Stomach (tissue), 9 donors: ENCODE measurements around the gene RNF128. TPM values are rescaled to one million over a fixed set of nuclear protein-coding genes. Genes with fewer than 3 reads are reported as not detected.

Experiments
- DNase-seq, 2 donors: peaks; one replicate each; pipeline versions ENCODE4 v3.0.0 to v3.0.0-alpha.2; 2013 to 2019
- H3K27ac ChIP-seq, 5 donors: fragments of 200-600 bp in 4 of 5; sonication (generic) in 4 of 5; one replicate each; pipeline ENCODE4 v1.5.1; 2013 to 2019; ENCODE audit warnings: mild to moderate bottlenecking in 1 of 5, moderate library complexity in 1 of 5
- H3K27me3 ChIP-seq, 3 donors: fragments of 200-600 bp; sonication (generic); one replicate each; pipeline ENCODE4 v1.5.1; 2017 to 2019; ENCODE audit warnings: mixed run types in 1 of 3
- H3K36me3 ChIP-seq, 4 donors: fragments of 200-600 bp; sonication (generic); 1 replicate in 3 of 4; 2 replicates in 1 of 4; pipeline ENCODE4 v1.5.1; 2016 to 2019
- H3K4me1 ChIP-seq, 4 donors: fragments of 200-600 bp; sonication (generic); one replicate each; pipeline ENCODE4 v1.5.1; 2016 to 2019
- H3K4me3 ChIP-seq, 4 donors: fragments of 200-600 bp; sonication (generic) in 3 of 4; one replicate each; pipeline ENCODE4 v1.5.1; 2016 to 2019; ENCODE audit warnings: mild to moderate bottlenecking in 1 of 4
- H3K9me3 ChIP-seq, 4 donors: fragments of 200-600 bp; sonication (generic); one replicate each; pipeline ENCODE4 v1.5.1; 2016 to 2019
- CTCF ChIP-seq, 7 experiments: fragments of 450-650 bp in 4 of 7; fragments of 200-600 bp in 3 of 7; sonication (generic) in 3 of 7; IDR thresholded peaks; one replicate each; pipeline ENCODE4 v1.5.1; 2016 to 2019; ENCODE audit warnings: antibody characterized with exemption in 7 of 7, control low read depth in 2 of 7, mild to moderate bottlenecking in 1 of 7
- EP300 ChIP-seq: sonication (generic); formaldehyde crosslinking; IDR thresholded peaks from one replicate; pipeline ENCODE4 v1.6.1; 2017; ENCODE audit warnings: antibody characterized with exemption
- POLR2A ChIP-seq, 4 donors: fragments of 450-650 bp; IDR thresholded peaks; one replicate each; pipeline ENCODE4 v1.6.1; 2016; ENCODE audit warnings: antibody characterized with exemption in 4 of 4, control low read depth in 2 of 4, mild to moderate bottlenecking in 1 of 4, moderate library complexity in 1 of 4
- POLR2AphosphoS5 ChIP-seq, 3 donors: sonication (generic); formaldehyde crosslinking; IDR thresholded peaks; one replicate each; pipeline ENCODE4 v1.6.1; 2016; ENCODE audit warnings: antibody characterized with exemption in 3 of 3
- WGBS, 5 donors: extraction: QIAGEN DNeasy Blood & Tissue Kit in 3 of 5; methylation state at CpG; one replicate each; pipeline versions ENCODE4 v1.1.5 to v1.1.7; 2013 to 2018; 5-methylcytosine and 5-hydroxymethylcytosine counted together
- intact Hi-C: fragments of 100-400 bp; cut with DNase I; formaldehyde crosslinking; loops from one replicate; pipeline ENCODE4 v1.15.1; 2023; ENCODE audit warnings: low total_unique reads
- polyA plus RNA-seq, 3 donors: library from polyadenylated mRNA; stranded (reverse); fragments of 200-250 nt; gene quantifications; one replicate each; pipeline ENCODE4 v1.2.3, GENCODE V29; 2013
- total RNA-seq, 5 donors: library from RNA; depleted of rRNA; stranded (reverse); fragments of >200 nt; gene quantifications; one replicate each; pipeline versions ENCODE4 v1.1.0 to v1.2.3, GENCODE V29; 2014 to 2016
- donor health status: healthy with polysubstance abuse.
- donor health status: Bipolar disorder and iron deficiency.
- donor health status: healthy.

The RNF128 gene
- total and polyA plus RNA-seq, 8 donors = 4.1 to 78.6 (median 10.8) TPM

DNA sequence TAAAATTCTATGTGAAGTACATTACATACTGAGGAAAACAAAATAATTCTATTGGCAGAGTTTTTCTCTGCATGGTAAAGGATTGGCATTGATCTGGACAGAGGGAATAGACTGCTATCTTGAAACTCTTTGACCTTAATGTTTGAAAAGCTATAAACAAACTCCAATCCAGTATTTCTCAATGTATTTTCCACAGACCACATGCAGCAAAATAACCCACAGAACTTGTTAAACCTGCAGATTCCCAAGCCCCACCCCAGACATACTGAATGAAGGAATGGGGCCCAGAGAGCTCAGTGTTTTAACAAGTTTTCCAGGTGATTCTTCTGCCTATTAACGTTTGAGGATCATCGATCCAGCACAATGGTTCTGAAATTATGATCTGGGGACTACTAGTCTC is 15.7 kb downstream of the RNF128 start:
- intact Hi-C loops = no loop called here
- Histone ChIP-seq H3K4me1 (no peaks in the 10 kb centered on the region), H3K27me3 (peaks cover 0 to 10% (median 0%) of the 10 kb centered on the region in 3 donors), H3K36me3 (no peaks in the 10 kb centered on the region), H3K9me3 (no peaks in the 10 kb centered on the region), H3K4me3 (no peak overlapping the region), H3K27ac (no peak overlapping the region)
- TF ChIP-seq CTCF (IDR thresholded peaks at IDR 0.05) = no peak
- TF ChIP-seq POLR2AphosphoS5 (IDR thresholded peaks at IDR 0.05) = no peak
- TF ChIP-seq EP300 = no peak
- no peak for TF ChIP-seq POLR2A (IDR thresholded peaks at IDR 0.05)
- DNase-seq = peak in 1 of 2 donors; percentile 12
- WGBS, 5 donors = 34 to 72% (median 55%) methylated on average over 2 of the region's 2 CpGs

DNA sequence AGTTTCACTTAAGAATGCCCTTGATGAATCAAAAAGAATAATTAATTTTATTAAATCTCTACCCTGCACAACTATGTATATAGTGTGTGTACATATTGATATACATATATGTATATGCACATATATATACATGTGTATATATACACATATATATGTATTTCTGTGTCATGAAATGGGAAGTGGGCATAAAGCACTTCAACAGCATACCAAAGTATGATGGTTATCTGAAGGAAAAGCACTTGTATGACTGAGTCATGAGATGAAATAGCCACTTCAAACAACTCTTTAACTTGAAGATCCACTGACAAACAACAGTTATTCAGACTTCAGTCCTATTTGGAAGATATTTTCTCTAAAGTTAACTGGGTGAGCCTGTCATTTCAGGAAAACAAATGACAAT is 16.3 kb downstream of the RNF128 start:
- DNase-seq = no peak
- H3K4me3 ChIP-seq = no peak overlapping the region
- intact Hi-C loops = no loop called here

GRCh38 chrX:106748377-106748776 is 21.9 kb downstream of the RNF128 start:
- no peak for TF ChIP-seq EP300
- no peak for TF ChIP-seq POLR2AphosphoS5 (IDR thresholded peaks at IDR 0.05)
- no peak for TF ChIP-seq CTCF (IDR thresholded peaks at IDR 0.05)
- no peak for TF ChIP-seq POLR2A (IDR thresholded peaks at IDR 0.05)
- Histone ChIP-seq H3K4me3 (no peak overlapping the region), H3K36me3 (no peaks in the 10 kb centered on the region), H3K27ac (no peak overlapping the region), H3K4me1 (no peaks in the 10 kb centered on the region), H3K27me3 (no peaks in the 10 kb centered on the region), H3K9me3 (peaks cover 0 to 8% (median 0%) of the 10 kb centered on the region in 4 donors)
- no peak for DNase-seq
- intact Hi-C loops = no loop called here
- WGBS, 5 donors = 89 to 100% (median 94%) methylated on average over 1 of the region's 1 CpG

More for the DNA sequence above, 16.3 kb downstream of the RNF128 start:
- Histone ChIP-seq H3K27ac (no peak overlapping the region), H3K36me3 (no peaks in the 10 kb centered on the region), H3K4me1 (no peaks in the 10 kb centered on the region), H3K27me3 (peaks cover 0 to 10% (median 0%) of the 10 kb centered on the region in 3 donors), H3K9me3 (peaks cover 0 to under 1% (median 0%) of the 10 kb centered on the region in 4 donors)
- no peak for TF ChIP-seq CTCF (IDR thresholded peaks at IDR 0.05)
- TF ChIP-seq POLR2AphosphoS5 (IDR thresholded peaks at IDR 0.05) = no peak
- TF ChIP-seq EP300 = no peak
- no peak for TF ChIP-seq POLR2A (IDR thresholded peaks at IDR 0.05)

GRCh38 chrX:106751407-106751806 is 24.9 kb downstream of the RNF128 start:
- DNase-seq = no peak
- no peaks in the 10 kb centered on the region for H3K27me3 ChIP-seq
- no peaks in the 10 kb centered on the region for H3K4me1 ChIP-seq
- intact Hi-C loops = no loop called here
- no peak overlapping the region for H3K4me3 ChIP-seq
- WGBS, 5 donors = 73 to 100% (median 86%) methylated on average over 1 to 3 of the region's 3 CpGs
- no peak overlapping the region for H3K27ac ChIP-seq
- TF ChIP-seq POLR2A (IDR thresholded peaks at IDR 0.05) = no peak
- TF ChIP-seq CTCF (IDR thresholded peaks at IDR 0.05) = no peak
- no peak for TF ChIP-seq POLR2AphosphoS5 (IDR thresholded peaks at IDR 0.05)
- TF ChIP-seq EP300 = no peak
- H3K9me3 ChIP-seq = peaks cover 0 to 8% (median 0%) of the 10 kb centered on the region in 4 donors
- no peaks in the 10 kb centered on the region for H3K36me3 ChIP-seq
